GM12864 (cell line): Measurements from ENCODE around the gene GREB1L.

Experiments
- DNase-seq: peaks from one replicate; pipeline ENCODE4 v3.0.0-alpha.2; 2011; ENCODE audit warnings: low read depth
- H3K4me3 ChIP-seq: 2 replicates; pipeline ENCODE4 v1.5.1; 2011; ENCODE audit warnings: mild to moderate bottlenecking, low read depth, low read length, control low read depth
- CTCF ChIP-seq: IDR thresholded peaks from 2 replicates; pipeline ENCODE4 v1.5.1; 2011; ENCODE audit warnings: low read depth, mild to moderate bottlenecking, moderate library complexity, low read length, control low read depth, inconsistent platforms; ENCODE audit errors: missing control alignments

The GREB1L gene

DNA sequence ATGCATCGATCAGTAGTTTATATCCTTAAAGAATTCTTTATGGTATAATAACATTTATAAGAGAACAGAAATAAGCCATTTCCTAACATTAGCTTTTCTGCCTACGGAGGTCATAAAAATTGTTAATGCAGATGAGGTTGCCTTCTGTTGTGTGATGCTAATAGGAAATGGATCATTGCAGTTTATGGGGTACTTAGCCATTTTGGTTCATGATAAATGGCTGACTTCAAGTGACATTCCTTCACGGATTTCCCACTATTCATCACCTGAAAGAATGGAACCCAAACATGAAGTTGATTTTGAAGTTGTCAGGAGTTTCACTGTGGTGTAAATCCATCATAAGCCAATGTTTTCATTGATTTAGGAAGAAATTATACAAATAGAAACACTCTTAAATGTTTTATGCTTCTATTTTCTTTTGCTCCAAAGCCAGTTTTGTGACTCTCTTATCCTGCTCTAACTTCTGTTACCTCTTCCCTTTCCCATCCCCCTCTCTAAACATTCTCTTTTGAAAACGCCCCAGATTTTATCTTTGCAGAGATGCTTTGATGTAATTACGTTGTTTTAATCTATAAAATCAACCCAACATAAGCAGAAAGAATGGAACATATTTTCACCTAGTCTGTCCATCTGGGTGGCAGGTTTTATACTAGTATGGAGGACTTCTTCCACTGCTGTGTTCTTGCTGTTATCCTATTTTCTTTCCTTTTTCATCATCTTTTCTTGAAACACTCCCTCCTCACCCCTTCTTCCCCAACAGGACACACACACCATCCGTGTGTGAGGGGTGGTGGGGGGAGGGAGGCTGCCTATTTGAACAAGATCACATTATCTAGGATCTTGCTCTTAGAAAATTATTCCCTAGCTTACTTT lies 58.2 kb downstream of the GREB1L start:
- no peak overlapping the region for H3K4me3 ChIP-seq
- TF ChIP-seq CTCF = no peak
- no peak for DNase-seq

DNA sequence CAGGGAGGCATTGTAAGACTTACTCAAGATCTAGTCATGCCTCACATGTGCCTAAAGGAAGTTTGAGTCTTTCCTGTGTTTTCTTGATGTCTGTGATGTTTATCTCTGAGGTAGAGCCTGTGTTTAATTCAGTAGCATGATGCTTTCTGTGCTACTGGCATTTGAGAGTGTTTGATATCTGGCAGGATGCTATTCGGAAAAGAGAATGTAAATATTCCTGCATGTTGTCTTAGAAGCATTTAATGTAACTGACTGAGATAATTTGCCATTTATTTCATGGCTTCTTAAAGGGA lies 58.8 kb downstream of the GREB1L start:
- no peak for DNase-seq
- H3K4me3 ChIP-seq = no peak overlapping the region
- TF ChIP-seq CTCF = no peak

DNA sequence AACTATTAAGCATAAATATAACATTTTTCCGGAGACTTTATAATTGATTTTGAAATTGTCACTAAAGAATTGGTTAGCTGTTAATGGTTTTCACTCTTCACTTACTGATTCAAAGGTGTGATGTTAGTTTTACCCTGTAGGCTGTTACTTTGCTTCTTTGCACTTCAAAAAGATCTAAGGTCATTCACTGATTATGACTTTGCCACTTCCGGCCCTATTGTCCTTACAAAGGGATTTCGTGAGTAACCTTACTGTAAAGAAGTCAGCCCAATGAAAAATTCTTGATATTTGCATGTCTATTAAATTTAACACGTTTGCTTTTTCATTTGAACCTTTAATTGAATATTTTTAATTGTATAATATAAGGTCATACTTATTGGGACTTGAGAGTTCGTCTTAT lies 61.4 kb downstream of the GREB1L start:
- H3K4me3 ChIP-seq = no peak overlapping the region
- TF ChIP-seq CTCF = no peak
- DNase-seq = no peak

DNA sequence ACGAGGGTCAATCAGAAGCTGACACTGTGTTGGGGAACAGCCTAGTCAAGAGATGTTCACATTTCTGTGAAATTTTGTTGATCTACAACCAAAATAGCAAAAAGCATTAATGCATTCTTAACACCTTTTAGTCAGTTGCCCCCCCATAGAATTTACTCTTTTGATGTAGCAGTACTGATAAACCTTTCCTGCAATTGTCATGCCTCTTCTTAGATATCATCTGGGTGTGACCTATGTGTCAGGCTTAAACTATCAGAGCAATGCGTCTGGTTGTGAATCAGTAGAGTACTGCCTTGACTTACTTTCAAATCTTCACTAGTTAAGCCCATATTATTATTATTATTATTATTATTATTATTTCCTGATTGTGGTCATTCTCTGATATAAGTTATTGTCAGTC lies 61.9 kb downstream of the GREB1L start:
- no peak overlapping the region for H3K4me3 ChIP-seq
- no peak for DNase-seq
- no peak for TF ChIP-seq CTCF

DNA sequence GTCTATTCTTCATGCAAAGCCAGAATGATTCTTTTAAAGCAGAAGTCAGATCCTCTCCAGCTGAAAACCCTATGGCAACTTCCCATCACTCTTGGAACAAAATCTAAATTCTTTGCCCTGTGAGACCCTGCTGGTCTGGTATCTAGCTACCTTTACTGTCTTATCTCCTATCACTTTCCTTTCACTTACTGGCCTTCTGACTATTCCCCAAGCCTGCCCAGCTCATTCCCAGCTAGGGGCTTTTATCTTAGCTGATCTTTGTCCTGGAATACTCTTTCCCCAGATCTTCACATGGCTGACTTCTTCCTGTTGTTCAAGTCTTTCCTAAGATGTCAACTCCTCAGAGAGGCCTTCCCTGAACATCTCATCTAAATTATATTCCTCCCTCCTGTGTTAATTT lies 63.6 kb downstream of the GREB1L start:
- no peak for DNase-seq
- no peak overlapping the region for H3K4me3 ChIP-seq
- no peak for TF ChIP-seq CTCF

DNA sequence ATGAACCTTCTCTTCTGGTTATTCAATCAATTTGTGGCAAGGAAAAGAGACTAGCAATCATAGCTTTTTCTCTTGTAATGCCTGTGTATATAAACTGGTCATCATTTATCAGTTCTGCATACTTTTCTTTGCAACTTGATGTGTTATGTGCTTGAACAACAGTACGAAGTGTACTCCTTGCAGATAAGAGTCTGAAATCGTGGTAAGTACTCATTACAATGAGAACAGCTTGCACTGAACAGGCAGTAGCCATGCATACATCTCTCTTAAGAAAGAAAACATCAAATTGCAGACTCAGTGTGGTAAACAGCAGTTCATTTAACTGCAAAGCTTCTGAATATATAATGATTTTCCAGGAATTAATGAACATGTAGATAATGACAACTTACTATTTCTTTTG lies 64.3 kb downstream of the GREB1L start:
- no peak for DNase-seq
- no peak for TF ChIP-seq CTCF
- no peak overlapping the region for H3K4me3 ChIP-seq

- H3K4me3 ChIP-seq = no peak overlapping the region
- DNase-seq = no peak
- TF ChIP-seq CTCF = no peak
Measured at GRCh38 chr18:21307578-21307977, 65.5 kb downstream of the GREB1L start.
